ENCODE results near the gene ERC2.

DNA sequence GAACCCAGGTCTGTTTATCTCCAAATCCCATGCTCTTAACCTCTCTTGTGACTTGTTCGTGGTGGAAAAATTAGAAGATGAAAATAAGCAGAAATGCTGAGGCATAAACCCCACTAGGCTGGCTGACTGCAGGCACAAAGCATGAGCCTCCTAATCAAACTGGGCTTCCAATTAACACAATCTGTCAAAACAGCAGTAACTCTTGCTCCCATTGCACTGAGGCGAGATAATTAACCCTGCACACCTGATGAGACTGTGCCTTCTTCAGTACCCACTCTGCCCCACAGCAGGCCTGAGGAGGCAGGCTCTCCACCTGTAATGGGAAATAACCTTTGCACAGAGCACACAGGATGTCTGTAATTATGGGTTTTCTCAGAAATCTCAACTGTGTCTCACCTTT, 696.8 kb downstream of the ERC2 start:
- TF ChIP-seq GATA2 (IDR thresholded peaks at IDR 0.05; ENCODE audit: low read depth, low read length) (no peak), GATA3 (IDR thresholded peaks at IDR 0.05; ENCODE audit: low read depth, low read length) (no peak)

Measured in SH-SY5Y (cell line).